Measurements from ENCODE around the gene C6orf62.

- TF ChIP-seq EP300 (IDR thresholded peaks at IDR 0.05) (no peak), POLR2A (IDR thresholded peaks at IDR 0.05) (no peak)
- TF ChIP-seq, protein P1, sequence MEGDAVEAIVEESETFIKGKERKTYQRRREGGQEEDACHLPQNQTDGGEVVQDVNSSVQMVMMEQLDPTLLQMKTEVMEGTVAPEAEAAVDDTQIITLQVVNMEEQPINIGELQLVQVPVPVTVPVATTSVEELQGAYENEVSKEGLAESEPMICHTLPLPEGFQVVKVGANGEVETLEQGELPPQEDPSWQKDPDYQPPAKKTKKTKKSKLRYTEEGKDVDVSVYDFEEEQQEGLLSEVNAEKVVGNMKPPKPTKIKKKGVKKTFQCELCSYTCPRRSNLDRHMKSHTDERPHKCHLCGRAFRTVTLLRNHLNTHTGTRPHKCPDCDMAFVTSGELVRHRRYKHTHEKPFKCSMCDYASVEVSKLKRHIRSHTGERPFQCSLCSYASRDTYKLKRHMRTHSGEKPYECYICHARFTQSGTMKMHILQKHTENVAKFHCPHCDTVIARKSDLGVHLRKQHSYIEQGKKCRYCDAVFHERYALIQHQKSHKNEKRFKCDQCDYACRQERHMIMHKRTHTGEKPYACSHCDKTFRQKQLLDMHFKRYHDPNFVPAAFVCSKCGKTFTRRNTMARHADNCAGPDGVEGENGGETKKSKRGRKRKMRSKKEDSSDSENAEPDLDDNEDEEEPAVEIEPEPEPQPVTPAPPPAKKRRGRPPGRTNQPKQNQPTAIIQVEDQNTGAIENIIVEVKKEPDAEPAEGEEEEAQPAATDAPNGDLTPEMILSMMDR (IDR thresholded peaks at IDR 0.05), result no peak
Observed at GRCh38 chr6:24749297-24749696, 30.3 kb upstream of the C6orf62 start.
